Transverse colon (tissue), 3 donors: ENCODE results near the gene PECR.

Source experiments
- CTCF ChIP-seq, 5 experiments: fragments of 200-600 bp in 3 of 5; fragments of 450-650 bp in 2 of 5; sonication (generic) in 3 of 5; IDR thresholded peaks; 1 replicate in 2 of 5; 2 replicates in 3 of 5; pipeline ENCODE4 v1.5.1; 2016 to 2017; ENCODE audit warnings: antibody characterized with exemption in 5 of 5, inconsistent platforms in 3 of 5, mild to moderate bottlenecking in 2 of 5, moderate library complexity in 1 of 5
- POLR2A ChIP-seq: fragments of 450-650 bp; IDR thresholded peaks from one replicate; pipeline ENCODE4 v1.6.1; 2016; ENCODE audit warnings: antibody characterized with exemption, mild to moderate bottlenecking, moderate library complexity

- TF ChIP-seq CTCF (IDR thresholded peaks at IDR 0.05) (no peak), POLR2A (no peak)
Observed at GRCh38 chr2:216113572-216113971, 32.0 kb upstream of the PECR start.
